HL-60/S4 (cell line): ENCODE measurements around the gene PAGR1.
"Not testable (repeated sequence)": the region's sequence is repeated elsewhere in the genome, so short reads cannot be mapped to it uniquely, and the experiment has no call there.

Source experiments
- in situ Hi-C: fragments of 300-500 bp; cut with MboI; formaldehyde crosslinking; loops from 2 replicates; pipeline ENCODE4 v1.14.3; 2022; ENCODE audit warnings: low sequenced_read_pairs

PAGR1 gene

DNA sequence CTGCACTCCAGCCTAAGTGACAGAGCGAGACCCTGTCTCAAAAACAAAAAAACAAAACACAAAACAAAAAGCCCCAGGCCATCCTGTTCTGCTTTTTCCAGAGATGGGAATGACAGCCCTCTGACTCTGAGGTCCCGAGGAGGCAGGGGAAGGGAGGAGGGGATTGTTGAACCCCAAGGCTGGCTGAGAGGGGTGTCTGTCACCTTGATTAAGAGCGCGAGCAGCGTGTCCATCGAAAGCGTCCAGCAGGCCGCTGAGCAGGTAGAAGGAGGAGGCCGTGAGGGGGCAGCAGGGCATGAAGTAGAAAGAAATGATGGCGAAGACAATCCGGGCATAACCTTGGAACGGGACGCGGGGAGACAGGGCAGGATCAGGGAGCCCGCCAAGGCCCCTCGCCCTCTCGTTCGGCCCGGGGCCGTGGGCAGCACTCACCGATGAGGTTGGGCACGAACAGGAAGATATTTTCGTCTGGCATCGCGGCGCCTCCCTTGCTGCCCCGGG, 46.5 kb downstream of the PAGR1 start:
- in situ Hi-C loops = no loop called here

DNA sequence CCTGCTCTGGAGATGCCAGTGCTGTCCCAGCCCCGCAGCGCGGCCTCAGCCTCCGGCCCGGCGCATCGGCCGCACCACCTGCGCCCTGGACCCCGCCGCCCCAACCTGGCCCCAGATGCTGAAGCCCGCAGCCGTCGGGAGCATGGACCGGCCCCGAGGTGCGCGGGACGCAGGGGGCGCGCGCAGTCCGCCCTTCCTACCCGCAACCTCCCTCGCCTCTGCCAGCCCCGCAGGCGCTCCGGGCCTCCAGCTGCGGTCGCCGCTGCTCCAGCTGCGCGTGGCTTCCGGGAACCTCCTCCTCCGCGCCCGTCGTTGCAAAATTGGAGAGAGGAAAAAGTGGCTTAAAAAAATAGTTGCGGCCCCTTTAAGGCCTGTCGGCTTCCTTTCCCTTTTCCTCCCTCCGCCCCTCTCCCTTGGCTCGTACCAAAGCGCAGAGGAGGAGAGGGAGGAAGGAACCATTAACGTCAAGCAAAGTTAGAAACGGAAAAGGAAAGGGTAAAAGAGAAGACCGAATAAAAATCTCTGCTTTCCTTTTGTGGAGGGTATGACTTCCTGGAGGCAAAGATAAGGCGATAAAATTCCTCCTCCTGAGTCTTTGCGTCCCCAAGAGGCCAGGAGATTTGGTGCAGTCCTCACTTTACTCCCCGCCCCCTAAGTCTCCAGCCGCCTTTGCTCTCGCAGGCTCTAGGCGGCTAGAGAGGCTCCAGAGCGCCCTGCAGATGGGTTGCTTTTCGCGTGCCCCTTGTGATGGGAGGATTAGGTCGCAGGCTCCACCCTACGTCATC, 47.1 kb downstream of the PAGR1 start, which contains the start of gene CDIPT:
Gene CDIPT, minus strand, starts transcription at position 343 of the 785 bp plus-strand sequence. CDS start 369 bp downstream, outside the sequence.
- in situ Hi-C loops = no loop called here

DNA sequence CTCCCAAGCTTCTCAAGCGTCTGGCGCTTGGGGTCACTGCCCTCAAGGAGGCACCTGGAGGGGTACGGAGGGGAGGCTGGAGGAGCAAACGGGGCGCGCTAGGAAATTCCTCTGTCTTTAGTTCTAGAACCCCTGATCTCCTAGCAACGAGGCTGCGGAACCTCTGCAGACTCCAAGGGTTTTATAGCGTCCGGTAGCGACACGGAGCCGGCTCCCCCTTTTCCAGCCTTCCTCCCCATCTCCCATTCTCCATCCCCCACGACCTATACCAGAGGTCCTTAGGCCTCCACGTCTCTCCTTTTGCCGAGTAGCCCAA, 47.7 kb downstream of the PAGR1 start:
- in situ Hi-C loops = no loop called here

DNA sequence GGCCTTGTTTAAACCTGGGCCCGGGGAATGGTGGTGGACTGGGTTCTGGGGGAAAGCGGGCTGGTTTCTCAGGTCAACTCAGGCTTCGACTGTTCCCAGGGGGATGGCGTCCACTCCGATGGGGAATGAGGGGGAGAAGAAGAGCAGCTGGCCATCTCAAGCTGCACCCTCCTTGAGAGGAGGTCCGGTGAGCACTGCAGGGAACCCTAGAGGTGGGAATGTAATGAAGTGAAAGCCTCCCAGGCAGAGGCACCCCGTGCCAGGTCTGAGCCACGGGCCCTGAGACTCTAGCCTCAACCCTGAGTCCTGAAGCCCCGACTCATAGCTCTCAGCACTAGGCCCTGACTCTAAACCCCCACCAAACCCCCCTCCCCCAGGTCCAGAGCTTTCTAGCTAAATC, 48.3 kb downstream of the PAGR1 start:
- in situ Hi-C loops = no loop called here

DNA sequence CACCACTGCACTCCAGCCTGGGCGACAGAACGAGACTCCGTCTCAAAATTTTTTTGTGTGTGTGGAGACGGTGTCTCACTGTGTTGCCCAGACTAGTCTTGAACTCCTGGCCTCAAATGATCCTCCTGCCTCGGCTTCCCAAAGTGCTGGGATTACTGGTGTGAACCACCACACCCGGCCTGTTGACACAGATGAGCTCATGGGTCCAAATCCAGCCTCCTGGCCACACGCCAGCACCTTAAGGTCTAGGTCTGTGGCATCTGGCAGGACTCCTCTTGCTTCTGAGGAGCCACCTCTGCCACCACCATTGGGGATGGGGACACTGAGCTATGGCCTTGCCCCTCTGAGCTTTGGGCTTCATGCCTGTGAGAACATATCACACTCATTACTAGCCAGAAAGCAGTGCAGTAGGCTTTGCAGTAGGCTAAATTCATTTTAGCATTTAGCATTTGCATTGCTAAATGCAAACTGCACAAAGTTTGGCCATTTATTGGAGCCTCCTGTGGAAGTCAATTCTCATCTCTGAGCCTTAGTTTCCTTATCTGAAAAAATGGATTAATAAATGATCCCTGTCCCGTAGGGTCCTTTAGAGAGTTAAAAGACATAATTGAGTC, 52.6 kb downstream of the PAGR1 start:
- in situ Hi-C loops = no loop called here

DNA sequence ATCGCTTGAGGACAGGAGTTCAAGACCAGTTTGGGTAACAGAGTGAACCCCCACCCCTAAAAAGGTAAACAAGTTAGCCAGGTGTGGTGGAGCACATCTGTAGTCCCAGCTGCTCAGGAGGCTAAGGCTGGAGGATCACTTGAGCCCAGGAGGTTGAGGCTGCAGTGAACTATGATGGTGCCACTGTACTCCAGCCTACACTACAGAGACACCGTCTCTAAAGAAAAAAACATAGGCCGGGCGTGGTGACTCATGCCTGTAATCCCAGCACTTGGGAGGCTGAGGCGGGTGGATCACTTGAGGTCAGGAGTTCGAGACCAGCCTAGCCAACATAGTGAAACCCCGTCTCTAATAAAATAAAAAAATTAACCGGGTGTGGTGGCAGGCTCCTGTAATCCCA, 53.1 kb downstream of the PAGR1 start:
- in situ Hi-C loops = not testable (repeated sequence)
